ENCODE data around the gene PROB1. TPM values are rescaled to one million over a fixed set of nuclear protein-coding genes. Genes with fewer than 3 reads are reported as not detected.

Gene PROB1
- polyA plus RNA-seq, 1 donor from 2014 or later = 0.74 TPM

DNA sequence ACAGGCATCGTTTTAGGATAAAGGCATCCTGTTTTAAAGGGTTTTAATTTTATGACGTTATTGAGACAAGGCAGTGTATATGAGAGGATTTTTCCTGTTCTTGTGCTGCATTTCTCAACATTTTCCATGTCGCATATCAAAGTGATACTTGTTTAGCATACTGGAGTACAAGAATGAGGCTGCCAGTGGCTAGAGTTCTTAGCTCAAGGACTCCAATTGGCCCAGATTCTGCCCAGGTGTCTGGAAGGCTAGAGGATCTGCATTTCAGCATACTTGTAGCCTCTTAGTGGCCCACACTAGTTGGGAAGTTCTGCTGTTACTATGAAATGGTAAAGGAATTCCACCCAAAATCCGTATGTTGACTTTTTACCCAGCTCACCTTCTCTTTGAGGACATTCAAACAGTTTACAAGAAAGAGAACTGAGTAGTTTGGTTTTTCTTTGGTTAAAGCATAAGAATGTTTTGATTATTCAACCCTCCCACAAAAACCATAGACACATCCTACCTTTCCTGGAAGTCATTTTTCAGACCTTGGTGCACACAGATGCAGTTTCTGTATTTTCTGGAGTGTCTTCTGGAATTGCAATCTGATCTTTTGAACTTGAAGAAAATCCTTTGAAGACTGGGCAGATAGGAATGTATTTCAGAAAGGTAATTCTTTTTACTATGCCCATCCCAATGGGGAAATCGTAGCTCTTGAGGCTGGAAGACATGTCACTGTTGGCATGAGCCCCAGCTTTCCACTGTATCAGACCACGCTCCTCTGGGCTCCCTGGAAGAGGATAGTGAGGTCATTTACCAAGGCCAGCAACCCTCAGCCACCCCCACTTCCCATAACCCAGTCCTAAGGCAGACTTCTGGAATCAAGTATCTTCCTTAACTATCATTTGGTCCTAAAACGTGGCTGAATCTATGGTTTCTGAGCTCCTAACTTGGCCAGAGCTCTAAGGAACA, 23.1 kb downstream of the PROB1 start:
- H3K27me3 ChIP-seq (ENCODE audit: insufficient read depth, low read depth, low read length) = no peaks in the 10 kb centered on the region
- H4K20me1 ChIP-seq (ENCODE audit: insufficient read depth) = no peaks in the 10 kb centered on the region
- TF ChIP-seq RAD21 (conservative IDR thresholded peaks at IDR 0.05) = no peak
- no peaks in the 10 kb centered on the region for H3K9me3 ChIP-seq (ENCODE audit: low read length)
- H3K9me2 ChIP-seq (ENCODE audit: insufficient read depth, low read length) = no peaks in the 10 kb centered on the region
- no peak overlapping the region for H2AFZ ChIP-seq (ENCODE audit: low read depth, low read length)
- H3K27ac ChIP-seq (ENCODE audit: low read length) = no peak overlapping the region
- peaks cover 11% of the 10 kb centered on the region for H3K36me3 ChIP-seq (ENCODE audit: insufficient read depth, low read length)
- no peak overlapping the region for H3K4me3 ChIP-seq (ENCODE audit: low read length)
- no peak overlapping the region for H3K4me2 ChIP-seq (ENCODE audit: low read length)
- no peaks in the 10 kb centered on the region for H3F3A ChIP-seq (ENCODE audit: insufficient read depth, low read length, poor library complexity, severe bottlenecking)
- H3K79me2 ChIP-seq (replicated peaks; ENCODE audit: insufficient read depth, low read length) = no peaks in the 10 kb centered on the region
- no peak overlapping the region for H3K9ac ChIP-seq (ENCODE audit: low read length)

GRCh38 chr5:139369181-139369580, 25.7 kb downstream of the PROB1 start:
- H2AFZ ChIP-seq (ENCODE audit: low read depth, low read length) = no peak overlapping the region
- H3K4me3 ChIP-seq (ENCODE audit: low read length) = no peak overlapping the region
- no peak overlapping the region for H3K4me2 ChIP-seq (ENCODE audit: low read length)
- H4K20me1 ChIP-seq (ENCODE audit: insufficient read depth) = no peaks in the 10 kb centered on the region
- no peaks in the 10 kb centered on the region for H3K79me2 ChIP-seq (replicated peaks; ENCODE audit: insufficient read depth, low read length)
- no peaks in the 10 kb centered on the region for H3F3A ChIP-seq (ENCODE audit: insufficient read depth, low read length, poor library complexity, severe bottlenecking)
- no peak overlapping the region for H3K9ac ChIP-seq (ENCODE audit: low read length)
- no peak overlapping the region for H3K27ac ChIP-seq (ENCODE audit: low read length)
- H3K27me3 ChIP-seq (ENCODE audit: insufficient read depth, low read depth, low read length) = no peaks in the 10 kb centered on the region
- TF ChIP-seq, protein P1, sequence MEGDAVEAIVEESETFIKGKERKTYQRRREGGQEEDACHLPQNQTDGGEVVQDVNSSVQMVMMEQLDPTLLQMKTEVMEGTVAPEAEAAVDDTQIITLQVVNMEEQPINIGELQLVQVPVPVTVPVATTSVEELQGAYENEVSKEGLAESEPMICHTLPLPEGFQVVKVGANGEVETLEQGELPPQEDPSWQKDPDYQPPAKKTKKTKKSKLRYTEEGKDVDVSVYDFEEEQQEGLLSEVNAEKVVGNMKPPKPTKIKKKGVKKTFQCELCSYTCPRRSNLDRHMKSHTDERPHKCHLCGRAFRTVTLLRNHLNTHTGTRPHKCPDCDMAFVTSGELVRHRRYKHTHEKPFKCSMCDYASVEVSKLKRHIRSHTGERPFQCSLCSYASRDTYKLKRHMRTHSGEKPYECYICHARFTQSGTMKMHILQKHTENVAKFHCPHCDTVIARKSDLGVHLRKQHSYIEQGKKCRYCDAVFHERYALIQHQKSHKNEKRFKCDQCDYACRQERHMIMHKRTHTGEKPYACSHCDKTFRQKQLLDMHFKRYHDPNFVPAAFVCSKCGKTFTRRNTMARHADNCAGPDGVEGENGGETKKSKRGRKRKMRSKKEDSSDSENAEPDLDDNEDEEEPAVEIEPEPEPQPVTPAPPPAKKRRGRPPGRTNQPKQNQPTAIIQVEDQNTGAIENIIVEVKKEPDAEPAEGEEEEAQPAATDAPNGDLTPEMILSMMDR (IDR thresholded peaks at IDR 0.05; ENCODE audit: poor library complexity, severe bottlenecking) = no peak
- TF ChIP-seq TAF1 (IDR thresholded peaks at IDR 0.05; ENCODE audit: low read depth) (no peak), EZH2 (IDR thresholded peaks at IDR 0.05; ENCODE audit: borderline replicate concordance, insufficient read depth, low read length, poor library complexity, severe bottlenecking) (no peak), MXI1 (conservative IDR thresholded peaks at IDR 0.05; ENCODE audit: poor library complexity, severe bottlenecking) (no peak), EP300 (conservative IDR thresholded peaks at IDR 0.05; ENCODE audit: poor library complexity, severe bottlenecking) (no peak), SMC3 (conservative IDR thresholded peaks at IDR 0.05; ENCODE audit: poor library complexity) (no peak), RAD21 (conservative IDR thresholded peaks at IDR 0.05) (no peak), POLR2AphosphoS5 (IDR thresholded peaks at IDR 0.05) (no peak)
- TF ChIP-seq, protein P2, sequence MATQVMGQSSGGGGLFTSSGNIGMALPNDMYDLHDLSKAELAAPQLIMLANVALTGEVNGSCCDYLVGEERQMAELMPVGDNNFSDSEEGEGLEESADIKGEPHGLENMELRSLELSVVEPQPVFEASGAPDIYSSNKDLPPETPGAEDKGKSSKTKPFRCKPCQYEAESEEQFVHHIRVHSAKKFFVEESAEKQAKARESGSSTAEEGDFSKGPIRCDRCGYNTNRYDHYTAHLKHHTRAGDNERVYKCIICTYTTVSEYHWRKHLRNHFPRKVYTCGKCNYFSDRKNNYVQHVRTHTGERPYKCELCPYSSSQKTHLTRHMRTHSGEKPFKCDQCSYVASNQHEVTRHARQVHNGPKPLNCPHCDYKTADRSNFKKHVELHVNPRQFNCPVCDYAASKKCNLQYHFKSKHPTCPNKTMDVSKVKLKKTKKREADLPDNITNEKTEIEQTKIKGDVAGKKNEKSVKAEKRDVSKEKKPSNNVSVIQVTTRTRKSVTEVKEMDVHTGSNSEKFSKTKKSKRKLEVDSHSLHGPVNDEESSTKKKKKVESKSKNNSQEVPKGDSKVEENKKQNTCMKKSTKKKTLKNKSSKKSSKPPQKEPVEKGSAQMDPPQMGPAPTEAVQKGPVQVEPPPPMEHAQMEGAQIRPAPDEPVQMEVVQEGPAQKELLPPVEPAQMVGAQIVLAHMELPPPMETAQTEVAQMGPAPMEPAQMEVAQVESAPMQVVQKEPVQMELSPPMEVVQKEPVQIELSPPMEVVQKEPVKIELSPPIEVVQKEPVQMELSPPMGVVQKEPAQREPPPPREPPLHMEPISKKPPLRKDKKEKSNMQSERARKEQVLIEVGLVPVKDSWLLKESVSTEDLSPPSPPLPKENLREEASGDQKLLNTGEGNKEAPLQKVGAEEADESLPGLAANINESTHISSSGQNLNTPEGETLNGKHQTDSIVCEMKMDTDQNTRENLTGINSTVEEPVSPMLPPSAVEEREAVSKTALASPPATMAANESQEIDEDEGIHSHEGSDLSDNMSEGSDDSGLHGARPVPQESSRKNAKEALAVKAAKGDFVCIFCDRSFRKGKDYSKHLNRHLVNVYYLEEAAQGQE (IDR thresholded peaks at IDR 0.05; ENCODE audit: borderline replicate concordance) = no peak
- H3K9me3 ChIP-seq (ENCODE audit: low read length) = no peaks in the 10 kb centered on the region
- peaks cover 16% of the 10 kb centered on the region for H3K36me3 ChIP-seq (ENCODE audit: insufficient read depth, low read length)
- no peaks in the 10 kb centered on the region for H3K9me2 ChIP-seq (ENCODE audit: insufficient read depth, low read length)
